Keratinocyte (primary cell): ENCODE measurements around the gene GXYLT2. TPM values are rescaled to one million over a fixed set of nuclear protein-coding genes. Genes with fewer than 3 reads are reported as not detected.

ENCODE experiments used
- DNase-seq: peaks from one replicate; pipeline ENCODE4 v3.0.0-alpha.2; 2011; ENCODE audit warnings: low read depth, missing footprints, low spot score
- FAIRE-seq: peaks from 2 replicates; lab custom pipeline; 2011; peaks lifted over from hg19 to GRCh38; lab: Jason Lieb, UNC
- H2AFZ ChIP-seq: 2 replicates; pipeline ENCODE4 v1.6.0; 2012; ENCODE audit warnings: low read length, control low read depth, inconsistent platforms; ENCODE audit not compliant: control insufficient read depth
- H3K27ac ChIP-seq: 2 replicates; pipeline ENCODE4 v1.5.1; 2011; ENCODE audit warnings: low read length; ENCODE audit not compliant: control insufficient read depth, insufficient read depth
- H3K27me3 ChIP-seq: 3 replicates; pipeline ENCODE4 v1.6.0; 2011; ENCODE audit warnings: low read length; ENCODE audit not compliant: control insufficient read depth, insufficient read depth; ENCODE audit errors: extremely low read depth
- H3K36me3 ChIP-seq, 2 experiments: 2 replicates in 1 of 2; 3 replicates in 1 of 2; pipeline ENCODE4 v1.5.1; 2011; ENCODE audit warnings: low read length in 2 of 2, mild to moderate bottlenecking in 1 of 2; ENCODE audit not compliant: control insufficient read depth in 2 of 2, insufficient read depth in 2 of 2; ENCODE audit errors: extremely low read depth in 1 of 2
- H3K4me1 ChIP-seq: 3 replicates; pipeline ENCODE4 v1.5.1; 2011; ENCODE audit warnings: low read length; ENCODE audit not compliant: control insufficient read depth, insufficient read depth; ENCODE audit errors: extremely low read depth
- H3K4me2 ChIP-seq: 3 replicates; pipeline ENCODE4 v1.6.0; 2011; ENCODE audit warnings: low read depth, low read length; ENCODE audit not compliant: control insufficient read depth, insufficient read depth; ENCODE audit errors: extremely low read depth
- H3K4me3 ChIP-seq, 3 experiments: fragments of 200-600 bp in 1 of 3; sonication (generic) in 1 of 3; 2 replicates in 2 of 3; 3 replicates in 1 of 3; pipeline ENCODE4 v1.5.1; 2011 to 2016; ENCODE audit warnings: low read length in 3 of 3, mild to moderate bottlenecking in 3 of 3, control low read depth in 2 of 3, inconsistent platforms in 1 of 3, low read depth in 1 of 3, mixed read lengths in 1 of 3, mixed run types in 1 of 3, moderate library complexity in 1 of 3; ENCODE audit not compliant: control insufficient read depth in 2 of 3, insufficient read depth in 2 of 3; ENCODE audit errors: extremely low read depth in 1 of 3
- H3K79me2 ChIP-seq: 2 replicates; pipeline ENCODE4 v1.6.0; 2012; ENCODE audit warnings: low read length; ENCODE audit not compliant: control insufficient read depth, insufficient read depth
- H3K9ac ChIP-seq: 3 replicates; pipeline ENCODE4 v1.6.0; 2011; ENCODE audit warnings: low read length; ENCODE audit not compliant: control insufficient read depth, insufficient read depth; ENCODE audit errors: extremely low read depth
- H3K9me1 ChIP-seq: 3 replicates; pipeline ENCODE4 v1.6.0; 2011; ENCODE audit warnings: low read length; ENCODE audit not compliant: control insufficient read depth, insufficient read depth; ENCODE audit errors: extremely low read depth
- H3K9me3 ChIP-seq: 2 replicates; pipeline ENCODE4 v1.5.1; 2012; ENCODE audit warnings: low read depth, low read length; ENCODE audit not compliant: control insufficient read depth
- H4K20me1 ChIP-seq: 3 replicates; pipeline ENCODE4 v1.6.0; 2011; ENCODE audit warnings: low read length; ENCODE audit not compliant: control insufficient read depth, insufficient read depth; ENCODE audit errors: extremely low read depth
- EZH2 ChIP-seq: IDR thresholded peaks from one replicate; pipeline ENCODE4 v1.6.1; 2012; ENCODE audit warnings: inconsistent platforms, mild to moderate bottlenecking, low read length, moderate library complexity
- dilution Hi-C: fragments of 300-500 bp; cut with MboI; formaldehyde crosslinking; loops from one replicate; pipeline ENCODE4 v1.7.0; 2020; ENCODE audit warnings: low sequenced_read_pairs; ENCODE audit not compliant: extremely low pct_ligation_motif_present
- polyA plus RNA-seq, 5 experiments: library from polyadenylated mRNA; depleted of rRNA in 3 of 5; stranded (reverse) in 3 of 5; stranded (forward) in 1 of 5; unstranded in 1 of 5; fragments of >200 nt; gene quantifications; 1 replicate in 1 of 5; 2 replicates in 3 of 5; 3 replicates in 1 of 5; pipeline versions ENCODE4 v1.2.1 to v1.2.3, GENCODE V29; 2011 to 2012; ENCODE audit warnings: missing spikeins in 2 of 5, low read depth in 1 of 5, low replicate concordance in 1 of 5
- TF ChIP-seq, protein P1 (sequence below), 3 experiments: IDR thresholded peaks in 1 of 3; conservative IDR thresholded peaks in 1 of 3; optimal IDR thresholded peaks in 1 of 3; 2 replicates in 2 of 3; 3 replicates in 1 of 3; pipeline versions ENCODE3 to v1.5.1; 2011; ENCODE audit warnings: low read length in 3 of 3, mild to moderate bottlenecking in 3 of 3, moderate library complexity in 2 of 3, control low read depth in 1 of 3, inconsistent platforms in 1 of 3; ENCODE audit not compliant: insufficient read depth in 2 of 3; ENCODE audit errors: extremely low read depth in 1 of 3

GXYLT2 gene
- polyA plus RNA-seq, 1 donor (not counting 4 experiments of a cell fraction or from before 2014, with no cell fraction given): 1.4 TPM

- no peaks in the 10 kb centered on the region for H4K20me1 ChIP-seq
- peak overlapping the region; percentile 80 for H2AFZ ChIP-seq
- H3K4me3 ChIP-seq: no peak overlapping the region
- H3K4me1 ChIP-seq: peaks cover 11% of the 10 kb centered on the region
- H3K4me2 ChIP-seq: peak overlapping the region; percentile 11
- no peak for FAIRE-seq
- TF ChIP-seq, protein P1, sequence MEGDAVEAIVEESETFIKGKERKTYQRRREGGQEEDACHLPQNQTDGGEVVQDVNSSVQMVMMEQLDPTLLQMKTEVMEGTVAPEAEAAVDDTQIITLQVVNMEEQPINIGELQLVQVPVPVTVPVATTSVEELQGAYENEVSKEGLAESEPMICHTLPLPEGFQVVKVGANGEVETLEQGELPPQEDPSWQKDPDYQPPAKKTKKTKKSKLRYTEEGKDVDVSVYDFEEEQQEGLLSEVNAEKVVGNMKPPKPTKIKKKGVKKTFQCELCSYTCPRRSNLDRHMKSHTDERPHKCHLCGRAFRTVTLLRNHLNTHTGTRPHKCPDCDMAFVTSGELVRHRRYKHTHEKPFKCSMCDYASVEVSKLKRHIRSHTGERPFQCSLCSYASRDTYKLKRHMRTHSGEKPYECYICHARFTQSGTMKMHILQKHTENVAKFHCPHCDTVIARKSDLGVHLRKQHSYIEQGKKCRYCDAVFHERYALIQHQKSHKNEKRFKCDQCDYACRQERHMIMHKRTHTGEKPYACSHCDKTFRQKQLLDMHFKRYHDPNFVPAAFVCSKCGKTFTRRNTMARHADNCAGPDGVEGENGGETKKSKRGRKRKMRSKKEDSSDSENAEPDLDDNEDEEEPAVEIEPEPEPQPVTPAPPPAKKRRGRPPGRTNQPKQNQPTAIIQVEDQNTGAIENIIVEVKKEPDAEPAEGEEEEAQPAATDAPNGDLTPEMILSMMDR (optimal IDR thresholded peaks at IDR 0.05 in 1 of 3, IDR thresholded peaks at IDR 0.05 in 1 of 3, conservative IDR thresholded peaks at IDR 0.05 in 1 of 3; ENCODE audit: extremely low read depth in 1 of 3, insufficient read depth in 2 of 3, low read length in 3 of 3): no peak
- TF ChIP-seq EZH2: no peak
- no peaks in the 10 kb centered on the region for H3K79me2 ChIP-seq
- H3K9ac ChIP-seq: no peak overlapping the region
- no peaks in the 10 kb centered on the region for H3K9me1 ChIP-seq
- no peaks in the 10 kb centered on the region for H3K27me3 ChIP-seq
- H3K9me3 ChIP-seq: no peaks in the 10 kb centered on the region
- dilution Hi-C loops: no loop called here
- DNase-seq: no peak
- H3K27ac ChIP-seq: no peak overlapping the region
- no peaks in the 10 kb centered on the region for H3K36me3 ChIP-seq
Measured at GRCh38 chr3:72973786-72974185, 85.9 kb downstream of the GXYLT2 start.

DNA sequence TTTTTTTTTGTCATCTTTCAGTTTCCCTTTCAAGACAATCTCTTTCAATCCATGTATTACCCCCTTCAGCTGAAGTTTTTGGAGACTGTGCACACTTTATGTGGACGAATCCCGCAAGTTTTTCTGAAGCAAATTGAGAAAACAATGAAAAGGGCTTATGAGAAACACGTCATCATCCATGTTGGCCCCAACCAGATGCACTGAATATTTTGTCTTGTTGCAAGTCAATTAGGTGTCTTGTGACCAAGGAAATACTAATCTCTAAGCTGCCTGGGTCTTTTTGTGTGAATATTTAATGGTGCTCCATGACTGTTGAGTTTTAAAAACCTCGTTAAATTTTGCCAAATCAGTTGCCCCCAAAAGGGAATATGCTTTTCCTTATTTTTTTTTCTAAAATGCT, 87.1 kb downstream of the GXYLT2 start:
- TF ChIP-seq, protein P1 (optimal IDR thresholded peaks at IDR 0.05 in 1 of 3, IDR thresholded peaks at IDR 0.05 in 1 of 3, conservative IDR thresholded peaks at IDR 0.05 in 1 of 3; ENCODE audit: extremely low read depth in 1 of 3, insufficient read depth in 2 of 3, low read length in 3 of 3): no peak
- no peak for TF ChIP-seq EZH2
- no peak overlapping the region for H3K4me2 ChIP-seq
- no peaks in the 10 kb centered on the region for H3K79me2 ChIP-seq
- no peaks in the 10 kb centered on the region for H3K9me3 ChIP-seq
- H3K9ac ChIP-seq: no peak overlapping the region
- no peaks in the 10 kb centered on the region for H3K27me3 ChIP-seq
- dilution Hi-C loops: no loop called here
- no peak overlapping the region for H3K4me3 ChIP-seq
- FAIRE-seq (no peak), DNase-seq (no peak)
- H2AFZ ChIP-seq: no peak overlapping the region
- no peaks in the 10 kb centered on the region for H3K9me1 ChIP-seq
- no peaks in the 10 kb centered on the region for H4K20me1 ChIP-seq
- no peaks in the 10 kb centered on the region for H3K36me3 ChIP-seq
- H3K27ac ChIP-seq: no peak overlapping the region
- H3K4me1 ChIP-seq: peaks cover 11% of the 10 kb centered on the region
